A673 (cell line): ENCODE measurements around the gene AGBL4.

ENCODE experiments used
- EZH2 ChIP-seq: fragments of 200-600 bp; sonication (generic); IDR thresholded peaks from 2 replicates; pipeline ENCODE4 v1.6.1; 2017; ENCODE audit warnings: borderline replicate concordance, low read depth, mild to moderate bottlenecking, mixed read lengths, antibody characterized with exemption, low read length; ENCODE audit not compliant: poor library complexity, severe bottlenecking
- TF ChIP-seq, protein P1 (sequence below): fragments of 300-800, 200-600 bp; sonication (generic); conservative IDR thresholded peaks from 2 replicates; pipeline ENCODE4 v1.5.1; 2017; ENCODE audit warnings: low read depth, mild to moderate bottlenecking, antibody characterized with exemption, low read length, moderate library complexity, mixed read lengths

DNA sequence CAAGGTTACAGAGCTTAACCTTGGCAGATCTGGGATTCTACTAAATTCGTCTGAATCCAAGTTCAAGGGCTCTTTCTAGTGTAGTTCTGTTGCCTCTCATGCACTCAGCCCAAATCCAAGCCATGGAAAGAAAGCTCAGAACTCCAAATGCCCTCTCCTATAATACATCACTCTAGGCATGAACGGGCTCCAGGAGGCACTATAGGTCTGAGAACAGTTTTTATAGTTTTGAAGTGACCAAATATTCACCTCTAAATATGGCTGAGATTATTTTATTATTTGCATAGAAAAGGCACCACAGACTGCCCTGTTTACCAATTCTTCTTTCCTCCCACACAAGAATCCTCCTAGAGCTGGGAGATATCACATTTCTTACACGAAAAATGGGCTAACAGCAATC lies 919.2 kb downstream of the AGBL4 start:
- TF ChIP-seq, protein P1, sequence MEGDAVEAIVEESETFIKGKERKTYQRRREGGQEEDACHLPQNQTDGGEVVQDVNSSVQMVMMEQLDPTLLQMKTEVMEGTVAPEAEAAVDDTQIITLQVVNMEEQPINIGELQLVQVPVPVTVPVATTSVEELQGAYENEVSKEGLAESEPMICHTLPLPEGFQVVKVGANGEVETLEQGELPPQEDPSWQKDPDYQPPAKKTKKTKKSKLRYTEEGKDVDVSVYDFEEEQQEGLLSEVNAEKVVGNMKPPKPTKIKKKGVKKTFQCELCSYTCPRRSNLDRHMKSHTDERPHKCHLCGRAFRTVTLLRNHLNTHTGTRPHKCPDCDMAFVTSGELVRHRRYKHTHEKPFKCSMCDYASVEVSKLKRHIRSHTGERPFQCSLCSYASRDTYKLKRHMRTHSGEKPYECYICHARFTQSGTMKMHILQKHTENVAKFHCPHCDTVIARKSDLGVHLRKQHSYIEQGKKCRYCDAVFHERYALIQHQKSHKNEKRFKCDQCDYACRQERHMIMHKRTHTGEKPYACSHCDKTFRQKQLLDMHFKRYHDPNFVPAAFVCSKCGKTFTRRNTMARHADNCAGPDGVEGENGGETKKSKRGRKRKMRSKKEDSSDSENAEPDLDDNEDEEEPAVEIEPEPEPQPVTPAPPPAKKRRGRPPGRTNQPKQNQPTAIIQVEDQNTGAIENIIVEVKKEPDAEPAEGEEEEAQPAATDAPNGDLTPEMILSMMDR = peak; percentile 27; the same call in 1 of the 2 replicates
- TF ChIP-seq EZH2 = no peak
